GM12878 (cell line): Measurements from ENCODE around the gene CRYGS. TPM values are rescaled to one million over a fixed set of nuclear protein-coding genes. Genes with fewer than 3 reads are reported as not detected.
A peak's percentile ranks its signal among the peaks of the same experiment; 100 is the strongest.

Source experiments
- ATAC-seq: fragments of 200-7000 bp; cut with Tn5 transposase; 3 replicates; pipeline ENCODE4 v1.9.1; 2020; ENCODE audit warnings: mild to moderate bottlenecking, moderate library complexity
- BruUV-seq: library from RNA; stranded (reverse); fragments of 400-500 nt; replicated peaks from 2 replicates; lab custom pipeline; 2021; lab: Mats Ljungman, UMichigan
- CTCF ChIA-PET: fragments of 300-600 bp; sonication (Branson Sonifier 250); formaldehyde crosslinking; extraction: SDS; loops from one replicate; lab custom pipeline; 2021; ENCODE audit warnings: inconsistent platforms; lab: Yijun Ruan, JAX
- POLR2A ChIA-PET: fragments of 350-600 bp; formaldehyde crosslinking; extraction: SDS; loops from one replicate; lab custom pipeline; 2021; ENCODE audit warnings: inconsistent platforms; lab: Charles Lee
- RAD21 ChIA-PET: fragments of 300-600 bp; sonication (Branson Sonifier 250); formaldehyde crosslinking; loops from one replicate; lab custom pipeline; 2023; ENCODE audit warnings: antibody characterized with exemption; ENCODE audit not compliant: unreplicated experiment; lab: Charles Lee
- SMC1A ChIA-PET: fragments of 300-600 bp; sonication (Branson Sonifier 250); formaldehyde crosslinking; loops from one replicate; lab custom pipeline; 2023; ENCODE audit not compliant: unreplicated experiment, uncharacterized antibody; lab: Charles Lee
- DNase-seq: peaks from one replicate; pipeline ENCODE4 v3.0.0-alpha.2; 2011; ENCODE audit warnings: low read depth, low spot score
- FAIRE-seq: peaks from 3 replicates; lab custom pipeline; 2011; peaks lifted over from hg19 to GRCh38; lab: Jason Lieb, UNC
- H2AFZ ChIP-seq: 2 replicates; pipeline ENCODE4 v1.6.0; 2011; ENCODE audit warnings: low read depth, low read length, control low read depth; ENCODE audit not compliant: control insufficient read depth
- H3K27ac ChIP-seq: 2 replicates; pipeline ENCODE4 v1.5.1; 2011; ENCODE audit warnings: control low read depth; ENCODE audit not compliant: control insufficient read depth, insufficient read depth
- H3K27me3 ChIP-seq, 2 experiments: replicated peaks in 1 of 2; 2 replicates each; pipeline versions ENCODE4 v1.6.0 to v1.6.1; 2011; ENCODE audit warnings: low read length in 1 of 2; ENCODE audit not compliant: control insufficient read depth in 2 of 2, insufficient read depth in 2 of 2
- H3K36me3 ChIP-seq, 2 experiments: 2 replicates each; pipeline ENCODE4 v1.5.1; 2011; ENCODE audit warnings: low read length in 1 of 2; ENCODE audit not compliant: control insufficient read depth in 2 of 2, insufficient read depth in 2 of 2
- H3K4me1 ChIP-seq: 2 replicates; pipeline ENCODE4 v1.6.1; 2011; ENCODE audit warnings: mild to moderate bottlenecking, low read length, moderate library complexity, mixed read lengths; ENCODE audit not compliant: control insufficient read depth, insufficient read depth
- H3K4me2 ChIP-seq: 2 replicates; pipeline ENCODE4 v1.6.0; 2011; ENCODE audit warnings: control low read depth; ENCODE audit not compliant: control insufficient read depth, insufficient read depth
- H3K4me3 ChIP-seq: fragments of 200-600 bp; sonication (generic); 2 replicates; pipeline ENCODE4 v1.5.1; 2016
- H3K79me2 ChIP-seq: 2 replicates; pipeline ENCODE4 v1.6.0; 2011; ENCODE audit warnings: low read length; ENCODE audit not compliant: control insufficient read depth, insufficient read depth
- H3K9ac ChIP-seq: 2 replicates; pipeline ENCODE4 v1.8.0; 2011; ENCODE audit warnings: low read length, control low read depth, mixed read lengths; ENCODE audit not compliant: control insufficient read depth, insufficient read depth
- H3K9me3 ChIP-seq: replicated peaks from 3 replicates; pipeline ENCODE4 v1.5.1; 2011; ENCODE audit warnings: mild to moderate bottlenecking, low read length; ENCODE audit not compliant: control insufficient read depth, insufficient read depth
- H4K20me1 ChIP-seq: 2 replicates; pipeline ENCODE4 v1.6.0; 2011; ENCODE audit not compliant: control insufficient read depth, insufficient read depth
- CBX3 ChIP-seq: fragments of 200-600 bp; sonication (generic); IDR thresholded peaks from 2 replicates; pipeline ENCODE4 v1.6.1; 2016; ENCODE audit warnings: low read depth, borderline replicate concordance
- CTCF ChIP-seq, 3 experiments: IDR thresholded peaks in 2 of 3; conservative IDR thresholded peaks in 1 of 3; 2 replicates each; pipeline ENCODE4 v1.5.1; 2011; ENCODE audit warnings: low read depth in 3 of 3, low read length in 3 of 3, mild to moderate bottlenecking in 3 of 3, control low read depth in 2 of 3, moderate library complexity in 2 of 3, inconsistent platforms in 1 of 3, mixed read lengths in 1 of 3; ENCODE audit not compliant: control insufficient read depth in 2 of 3, insufficient read depth in 1 of 3; ENCODE audit errors: extremely low read depth in 1 of 3
- JUND ChIP-seq: IDR thresholded peaks from 2 replicates; pipeline ENCODE4 v1.6.1; 2012; ENCODE audit warnings: low read depth, mild to moderate bottlenecking, low read length, improper control_type of control experiment, moderate library complexity
- NFIC ChIP-seq: IDR thresholded peaks from 2 replicates; pipeline ENCODE4 v1.6.1; 2012; ENCODE audit warnings: low read depth, mild to moderate bottlenecking, inconsistent platforms, low read length, moderate library complexity
- RAD21 ChIP-seq: IDR thresholded peaks from 2 replicates; pipeline ENCODE4 v1.6.1; 2011; ENCODE audit warnings: mild to moderate bottlenecking, low read depth, low read length, moderate library complexity; ENCODE audit not compliant: insufficient read depth
- STAT3 ChIP-seq: IDR thresholded peaks from 2 replicates; pipeline ENCODE4 v1.6.1; 2011; ENCODE audit warnings: low read depth, low read length, improper control_type of control experiment
- WGBS: methylation state at CpG from one replicate; pipeline ENCODE4 v1.1.6; 2016; ENCODE audit warnings: low lambda C conversion rate; ENCODE audit not compliant: insufficient replicate concordance, insufficient coverage; ENCODE audit errors: missing lambda C conversion rate; 5-methylcytosine and 5-hydroxymethylcytosine counted together
- in situ Hi-C: fragments of 300-500 bp; cut with MboI; formaldehyde crosslinking; loops from 9 replicates; pipeline ENCODE4 v1.14.3; 2018; ENCODE audit warnings: mixed read lengths
- intact Hi-C: fragments of 100-400 bp; cut with micrococcal nuclease; formaldehyde crosslinking; loops from one replicate; pipeline ENCODE4 v1.14.2; 2022; ENCODE audit not compliant: unreplicated experiment
- polyA plus RNA-seq, 11 experiments: library from polyadenylated mRNA; depleted of rRNA in 4 of 11; unstranded in 6 of 11; stranded (reverse) in 5 of 11; fragments of >200 nt; fragmentation: Nextera tagmentation in 4 of 11; fragmentation: Illumina TruSeq in 1 of 11; extraction: Ambion mirVana in 4 of 11; extraction: Trizol in 1 of 11; gene quantifications; 1 replicate in 1 of 11; 2 replicates in 10 of 11; pipeline versions ENCODE4 v1.2.1 to v1.2.3, GENCODE V29; 2011 to 2016; ENCODE audit warnings: inconsistent platforms in 2 of 11, missing spikeins in 2 of 11, low read depth in 1 of 11
- total RNA-seq, 4 experiments: library from RNA; depleted of rRNA in 3 of 4; stranded (reverse); fragments of >200 nt in 3 of 4; fragmentation: Illumina TruSeq in 1 of 4; extraction: Trizol in 1 of 4; gene quantifications; 2 replicates each; pipeline versions ENCODE4 v1.2.1 to v1.2.3, GENCODE V29; 2013 to 2021

CRYGS gene
- total and polyA plus RNA-seq, 10 of the 15 experiments (the other 5 are each of a cell fraction or from before 2014, with no cell fraction given), result 1.1 to 6.0 (median 2.5) TPM

GRCh38 chr3:186529201-186529999, 14.8 kb downstream of the CRYGS start:
- ChIA-PET CTCF (interaction anchor here (0.6 to 14.1 kb wide), 9 partner anchors 8 to 586 kb away, joined by 3 to 282 read pairs (median 7); no protein-coding TSS in a partner anchor), RAD21 (interaction anchor here (1.4 to 6.5 kb wide), 6 partner anchors 10 to 541 kb away, joined by 3 to 80 read pairs (median 8); partner anchors contain the start of gene DNAJB11), POLR2A (interaction anchor here (1.1 to 3.0 kb wide), 6 partner anchors 10 to 265 kb away, joined by 3 to 17 read pairs (median 4); no protein-coding TSS in a partner anchor), SMC1A (interaction anchor here (0.6 to 15.9 kb wide), 13 partner anchors 8 to 553 kb away, joined by 3 to 429 read pairs (median 4); partner anchors contain the start of gene DNAJB11)
- TF ChIP-seq CBX3, result no peak
- TF ChIP-seq NFIC, result 0 out of 2 replicates have a peak, but pooled peaks have one; percentile 8
- TF ChIP-seq RAD21, result peak; percentile 43; the same call in 1 of the 2 replicates
- no peak for TF ChIP-seq STAT3
- no peak for TF ChIP-seq JUND
- TF ChIP-seq CTCF (IDR thresholded peaks at IDR 0.05 in 2 of 3, conservative IDR thresholded peaks at IDR 0.05 in 1 of 3; ENCODE audit: control insufficient read depth in 2 of 3, extremely low read depth in 1 of 3, insufficient read depth in 1 of 3, low read depth in 3 of 3, low read length in 3 of 3), result peak in 2 of 3 experiments; percentile 14 to 36; a peak in 4 of 6 replicates
- Histone ChIP-seq H3K27ac (no peak overlapping the region), H4K20me1 (no peaks in the 10 kb centered on the region), H3K79me2 (no peaks in the 10 kb centered on the region), H3K4me1 (peaks cover 57% of the 10 kb centered on the region), H3K9me3 (no peaks in the 10 kb centered on the region; the same call in 2 of the 3 replicates), H3K36me3 (no peaks in the 10 kb centered on the region; a peak in 1 of 4 replicates), H3K27me3 (no peaks in the 10 kb centered on the region), H3K9ac (no peak overlapping the region), H2AFZ (peak overlapping the region; percentile 32), H3K4me3 (no peak overlapping the region), H3K4me2 (no peak overlapping the region)
- ATAC-seq (no peak), FAIRE-seq (no peak), DNase-seq (no peak)
- no TSS peak for BruUV-seq
- in situ Hi-C loops, result no loop called here
- intact Hi-C loops, result loop anchor here (10.0 kb wide), 1 partner anchor 495 kb away; no protein-coding TSS in a partner anchor
- 87% methylated on average over 11 of the region's 11 CpGs for WGBS
